ENCODE results near the gene CTAG1A. TPM values are rescaled to one million over a fixed set of nuclear protein-coding genes. Genes with fewer than 3 reads are reported as not detected.
"Not testable (repeated sequence)": the region's sequence is repeated elsewhere in the genome, so short reads cannot be mapped to it uniquely, and the experiment has no call there.

Gene CTAG1A
- total RNA-seq, 2 experiments from 2014 or later, result not detected

- CTCF ChIA-PET, result not testable (repeated sequence)
Observed at GRCh38 chrX:154607976-154608375, 23.0 kb downstream of the CTAG1A start.

GRCh38 chrX:154608823-154609222 lies 23.9 kb downstream of the CTAG1A start:
- H3K27me3 Mint-ChIP-seq; H3K36me3 Mint-ChIP-seq (ENCODE audit: low read depth); H3K4me3 Mint-ChIP-seq; CTCF ChIA-PET; POLR2A ChIA-PET; DNase-seq; H3K27ac Mint-ChIP-seq; H3K9me3 Mint-ChIP-seq: not testable (repeated sequence)
- H3K4me1 Mint-ChIP-seq, result peaks cover 14% of the 10 kb centered on the region

More at GRCh38 chrX:154607976-154608375, 23.0 kb downstream of the CTAG1A start:
- H3K27me3 Mint-ChIP-seq; H3K9me3 Mint-ChIP-seq; H3K36me3 Mint-ChIP-seq (ENCODE audit: low read depth); H3K27ac Mint-ChIP-seq; DNase-seq; POLR2A ChIA-PET; H3K4me3 Mint-ChIP-seq: not testable (repeated sequence)
- peaks cover 14% of the 10 kb centered on the region for H3K4me1 Mint-ChIP-seq

DNA sequence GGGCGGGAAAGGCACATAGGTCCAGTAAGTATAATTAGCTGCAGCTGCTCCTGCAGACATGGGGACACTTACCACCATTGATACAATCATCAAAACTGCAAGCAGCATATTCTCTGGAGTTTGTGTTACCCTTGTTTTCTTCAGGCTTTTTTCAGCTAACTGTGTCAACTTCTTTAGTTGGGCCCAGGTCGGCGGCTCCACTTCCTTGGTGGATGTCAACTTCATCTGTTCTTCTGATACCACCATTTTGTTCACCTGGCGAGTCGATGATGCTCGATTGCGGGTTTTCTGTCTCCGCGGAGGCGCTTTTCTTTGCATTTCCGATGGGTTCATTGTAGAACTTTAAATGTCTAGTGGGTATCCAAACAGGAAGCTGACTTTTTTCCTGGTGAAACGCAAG lies 26.2 kb downstream of the CTAG1A start:
- H3K36me3 Mint-ChIP-seq (ENCODE audit: low read depth); H3K4me3 Mint-ChIP-seq; H3K27me3 Mint-ChIP-seq; H3K9me3 Mint-ChIP-seq; POLR2A ChIA-PET; H3K4me1 Mint-ChIP-seq; DNase-seq; H3K27ac Mint-ChIP-seq: not testable (repeated sequence)
- CTCF ChIA-PET, result interaction anchor here (1.6 kb wide), 1 partner anchor 11 kb away, joined by 4 read pairs; no protein-coding TSS in a partner anchor

DNA sequence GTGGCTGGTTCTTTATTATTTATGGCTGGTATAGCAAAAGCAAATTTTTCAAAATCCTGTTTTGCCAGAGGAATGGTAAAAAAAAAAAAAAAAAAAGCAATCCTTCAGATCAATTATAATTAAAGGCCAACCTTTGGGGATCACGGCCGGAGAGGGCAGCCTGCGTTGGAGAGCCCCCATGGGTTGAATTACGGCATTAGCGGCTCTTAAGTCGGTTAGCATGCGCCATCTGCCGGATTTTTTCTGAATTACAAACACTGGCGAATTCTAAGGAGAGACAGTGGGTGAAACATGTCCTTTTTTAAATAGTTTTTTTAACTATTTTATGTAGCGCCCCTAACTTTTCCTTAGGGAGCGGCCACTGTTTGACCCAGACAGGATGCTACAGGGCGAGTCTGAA lies 28.7 kb downstream of the CTAG1A start:
- H3K36me3 Mint-ChIP-seq (ENCODE audit: low read depth); DNase-seq; H3K27me3 Mint-ChIP-seq; H3K4me3 Mint-ChIP-seq; CTCF ChIA-PET; H3K27ac Mint-ChIP-seq; POLR2A ChIA-PET; H3K9me3 Mint-ChIP-seq; H3K4me1 Mint-ChIP-seq: not testable (repeated sequence)

GRCh38 chrX:154619182-154619581 lies 34.2 kb downstream of the CTAG1A start, which contains the start of gene CTAG1B:
Gene CTAG1B (minus strand): TSS chrX:154619282. CDS start chrX:154619218, 64 bp downstream.
- H3K9me3 Mint-ChIP-seq; H3K36me3 Mint-ChIP-seq (ENCODE audit: low read depth); H3K4me1 Mint-ChIP-seq; H3K27ac Mint-ChIP-seq; CTCF ChIA-PET; H3K27me3 Mint-ChIP-seq; DNase-seq; POLR2A ChIA-PET; H3K4me3 Mint-ChIP-seq: not testable (repeated sequence)

DNA sequence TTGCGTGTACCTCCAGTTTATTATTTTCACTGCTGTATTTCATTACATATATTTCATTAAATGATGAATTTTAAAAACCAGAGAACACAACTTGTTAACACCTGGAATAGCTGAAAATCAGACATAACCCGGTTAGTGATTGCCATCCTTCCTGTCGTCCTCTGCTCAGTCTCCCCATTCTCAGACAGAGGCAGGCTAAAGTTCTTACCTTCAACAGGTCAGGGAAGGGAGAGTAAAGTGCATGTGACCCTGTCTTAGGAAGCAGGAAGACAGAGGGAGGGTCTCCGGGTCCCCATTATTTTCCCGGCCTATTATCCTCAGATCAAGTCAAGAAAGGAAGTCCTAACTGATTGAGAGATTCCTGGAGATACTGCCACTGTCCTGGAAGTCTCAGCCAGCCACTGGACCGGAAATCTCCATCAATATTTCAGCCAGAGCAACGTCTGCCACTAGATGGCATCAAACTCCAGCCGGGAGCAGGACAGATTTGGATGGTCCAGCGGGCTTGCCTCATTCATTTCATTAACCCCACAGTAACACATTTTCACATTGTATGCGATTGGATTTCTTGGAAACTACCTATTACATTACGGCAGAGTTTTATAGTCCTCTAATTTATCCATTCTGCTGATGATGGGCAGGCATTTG lies 36.0 kb downstream of the CTAG1A start:
- H3K36me3 Mint-ChIP-seq (ENCODE audit: low read depth); H3K9me3 Mint-ChIP-seq; H3K27me3 Mint-ChIP-seq; POLR2A ChIA-PET; H3K4me3 Mint-ChIP-seq; H3K4me1 Mint-ChIP-seq; DNase-seq; H3K27ac Mint-ChIP-seq; CTCF ChIA-PET: not testable (repeated sequence)

DNA sequence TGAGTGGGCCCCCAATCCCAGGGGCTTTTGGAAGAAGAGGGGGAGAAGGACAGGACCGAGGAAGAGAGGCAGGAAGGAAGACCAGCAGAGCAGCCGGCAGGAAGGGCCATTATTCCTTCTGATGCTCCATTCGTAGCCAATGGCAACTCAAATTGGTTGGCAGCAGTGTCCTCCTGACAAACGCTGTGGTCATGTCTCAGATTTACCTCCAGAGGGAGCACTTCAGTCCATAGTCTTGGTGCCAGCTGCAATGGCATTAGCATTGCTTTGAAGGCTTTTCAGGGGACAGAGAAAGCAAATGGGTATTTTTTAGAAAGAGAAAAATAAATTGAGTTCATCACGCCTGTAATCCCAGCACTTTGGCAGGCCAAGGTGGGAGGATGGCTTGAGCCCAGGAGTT lies 44.0 kb downstream of the CTAG1A start:
- H3K27me3 Mint-ChIP-seq; H3K27ac Mint-ChIP-seq; H3K4me3 Mint-ChIP-seq; H3K36me3 Mint-ChIP-seq (ENCODE audit: low read depth); H3K4me1 Mint-ChIP-seq; CTCF ChIA-PET; DNase-seq; POLR2A ChIA-PET; H3K9me3 Mint-ChIP-seq: not testable (repeated sequence)

DNA sequence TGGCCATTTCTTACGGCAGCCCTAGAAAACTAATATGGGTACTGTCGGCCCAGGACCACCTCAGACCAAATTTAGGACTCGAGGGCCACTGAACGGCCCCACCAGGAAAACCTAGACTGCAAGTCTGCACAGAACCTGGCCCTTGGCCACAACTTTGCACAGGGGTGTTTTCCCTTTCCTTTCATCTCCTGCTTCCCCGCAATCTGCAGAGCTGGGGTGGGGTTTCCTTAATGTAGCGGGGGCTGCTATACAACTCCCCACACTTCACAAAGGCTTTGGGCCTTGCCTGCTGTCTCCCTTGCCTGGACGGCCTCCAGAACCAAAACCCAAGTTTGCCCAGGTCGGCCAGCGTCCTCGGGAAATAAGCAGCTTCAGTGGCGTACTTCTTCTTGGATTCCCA lies 46.0 kb downstream of the CTAG1A start:
- H3K4me3 Mint-ChIP-seq; H3K27ac Mint-ChIP-seq; POLR2A ChIA-PET; H3K27me3 Mint-ChIP-seq; CTCF ChIA-PET; H3K9me3 Mint-ChIP-seq; H3K4me1 Mint-ChIP-seq; DNase-seq; H3K36me3 Mint-ChIP-seq (ENCODE audit: low read depth): not testable (repeated sequence)

GRCh38 chrX:154633661-154634060 lies 48.7 kb downstream of the CTAG1A start:
- H3K9me3 Mint-ChIP-seq; CTCF ChIA-PET; H3K27ac Mint-ChIP-seq; H3K4me1 Mint-ChIP-seq; POLR2A ChIA-PET; H3K27me3 Mint-ChIP-seq; H3K36me3 Mint-ChIP-seq (ENCODE audit: low read depth); DNase-seq; H3K4me3 Mint-ChIP-seq: not testable (repeated sequence)

Other genes with a start within 250 kb of the CTAG1A start
- gene FLNA, start 210.5 kb upstream of the CTAG1A start, total RNA-seq, result 1,000 to 10,000 TPM; 1,440 to 1,524 TPM
- gene EMD, start 205.8 kb upstream of the CTAG1A start, total RNA-seq, result 10 to 100 TPM; 52.1 to 59.9 TPM
- gene RPL10, start 186.8 kb upstream of the CTAG1A start, total RNA-seq, result 1,000 to 10,000 TPM; 1,884 to 2,727 TPM
- gene DNASE1L1, start 175.9 kb upstream of the CTAG1A start, total RNA-seq, result 10 to 100 TPM; 21.8 to 24.3 TPM
- gene TAFAZZIN, start 173.6 kb upstream of the CTAG1A start, total RNA-seq, result 100 to 1,000 TPM in 1 of 2 experiments, 10 to 100 TPM in 1; 86.6 to 104 TPM
- gene ATP6AP1, start 156.5 kb upstream of the CTAG1A start, total RNA-seq, result 10 to 100 TPM; 46.1 to 46.9 TPM
- gene GDI1, start 148.0 kb upstream of the CTAG1A start, total RNA-seq, result 100 to 1,000 TPM; 118 to 123 TPM
- gene FAM50A, start 141.0 kb upstream of the CTAG1A start, total RNA-seq, result 10 to 100 TPM; 54.3 to 66.9 TPM
- gene PLXNA3, start 126.9 kb upstream of the CTAG1A start, total RNA-seq, result 10 to 100 TPM; 26.2 to 28.3 TPM
- gene LAGE3, start 105.9 kb upstream of the CTAG1A start, total RNA-seq, result 10 to 100 TPM; 43.2 to 47.9 TPM
- 10 to 100 TPM; 46.4 to 47.3 TPM for gene UBL4A, start 98.5 kb upstream of the CTAG1A start, total RNA-seq
- 10 to 100 TPM; 21.7 to 26.0 TPM for gene SLC10A3, start 94.5 kb upstream of the CTAG1A start, total RNA-seq
- 10 to 100 TPM; 34.4 to 38.6 TPM for gene FAM3A, start 68.9 kb upstream of the CTAG1A start, total RNA-seq
- 10 to 100 TPM; 64.7 to 69.4 TPM for gene G6PD, start 38.3 kb upstream of the CTAG1A start, total RNA-seq
- 10 to 100 TPM; 41.5 to 46.0 TPM for gene IKBKG, start 37.5 kb upstream of the CTAG1A start, total RNA-seq
- gene CTAG1B, start 34.1 kb downstream of the CTAG1A start, total RNA-seq, result not detected
- gene CTAG2, start 68.4 kb downstream of the CTAG1A start, total RNA-seq, result not detected
- gene GAB3, start 165.9 kb downstream of the CTAG1A start, total RNA-seq, result 1 to 10 TPM; 4.5 to 5.5 TPM
- gene DKC1, start 177.7 kb downstream of the CTAG1A start, total RNA-seq, result 10 to 100 TPM; 64.7 to 69.3 TPM
- gene MPP1, start 220.4 kb downstream of the CTAG1A start, total RNA-seq, result 10 to 100 TPM; 45.0 to 48.6 TPM
- gene SMIM9, start 249.5 kb downstream of the CTAG1A start, total RNA-seq, result not detected